Measurements from ENCODE around the gene ABHD5.

DNA sequence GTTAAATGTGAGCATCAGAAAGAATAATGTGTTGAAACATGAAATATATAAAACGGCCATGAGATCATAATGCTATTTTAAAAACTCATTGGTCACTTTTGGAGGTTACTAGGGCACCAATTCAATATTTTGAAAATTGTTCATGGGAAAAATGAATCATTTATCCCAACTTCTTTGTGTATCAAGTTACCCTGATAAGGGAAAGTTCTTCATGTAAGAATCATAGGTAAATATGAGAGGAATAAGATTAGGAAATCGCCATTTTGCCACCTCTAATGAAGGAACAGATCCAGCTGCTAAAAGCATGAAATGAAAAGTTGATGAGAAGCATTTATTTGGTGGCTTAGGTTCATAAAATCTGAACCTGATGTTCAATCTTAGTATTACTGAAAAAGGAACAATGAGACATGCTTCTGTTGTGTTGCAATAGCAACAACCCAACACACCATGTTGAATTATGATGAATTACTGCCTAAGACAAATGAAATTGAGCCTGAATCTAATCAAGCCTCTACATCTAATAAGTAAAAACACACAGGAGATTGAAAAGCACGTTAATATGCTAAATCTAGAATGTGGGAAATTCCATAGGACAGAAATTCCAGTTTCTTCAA lies 32.5 kb downstream of the ABHD5 start:
- no peak for TF ChIP-seq EGR1 (IDR thresholded peaks at IDR 0.05; ENCODE audit: borderline replicate concordance, low read depth, low read length)
- no peak for TF ChIP-seq SP1 (IDR thresholded peaks at IDR 0.05; ENCODE audit: low read depth, low read length)
- TF ChIP-seq CTCF (IDR thresholded peaks at IDR 0.05; ENCODE audit: control extremely low read depth in 1 of 3, insufficient read depth in 1 of 3, low read depth in 1 of 3, low read length in 3 of 3), result no peak
- TF ChIP-seq SP4 (IDR thresholded peaks at IDR 0.05; ENCODE audit: low read length), result no peak
- TF ChIP-seq EZH2 (IDR thresholded peaks at IDR 0.05; ENCODE audit: low read depth, low read length, severe bottlenecking), result no peak
- no peak for TF ChIP-seq SUZ12 (IDR thresholded peaks at IDR 0.05; ENCODE audit: low read length)
- TF ChIP-seq RAD21 (IDR thresholded peaks at IDR 0.05 in 1 of 2, conservative IDR thresholded peaks at IDR 0.05 in 1 of 2; ENCODE audit: low read depth in 2 of 2, low read length in 2 of 2), result no peak
- no peak for TF ChIP-seq HDAC6 (IDR thresholded peaks at IDR 0.05; ENCODE audit: low read depth, low read length)
- no peak for TF ChIP-seq POLR2AphosphoS5 (IDR thresholded peaks at IDR 0.05; ENCODE audit: low read depth, low read length)
- TF ChIP-seq JUND (IDR thresholded peaks at IDR 0.05; ENCODE audit: low read length), result no peak
- no peak for TF ChIP-seq POLR2A (IDR thresholded peaks at IDR 0.05; ENCODE audit: control extremely low read depth in 1 of 2, low read depth in 2 of 2, low read length in 2 of 2)
- TF ChIP-seq EP300 (IDR thresholded peaks at IDR 0.05; ENCODE audit: borderline replicate concordance in 1 of 2, low read depth in 2 of 2, low read length in 2 of 2), result no peak
- no peak for TF ChIP-seq BCL11A (IDR thresholded peaks at IDR 0.05; ENCODE audit: low read depth in 2 of 2, low read length in 2 of 2)
- no peak for TF ChIP-seq GTF2F1 (IDR thresholded peaks at IDR 0.05; ENCODE audit: borderline replicate concordance, low read depth, low read length)
